Activated CD4-positive, alpha-beta T cell treated with anti-CD3 and anti-CD28 coated beads, Interleukin-2, amount 50 U/mL, for 48 hours (primary cell): ENCODE results near the gene TLCD3B.

Source experiments
- DNase-seq, 2 experiments: peaks; one replicate each; pipeline ENCODE4 v3.0.0-alpha.2; 2020

The TLCD3B gene

GRCh38 chr16:29987371-29988085 lies 43.5 kb downstream of the TLCD3B start:
- no peak for DNase-seq

GRCh38 chr16:29986931-29987330 lies 44.1 kb downstream of the TLCD3B start:
- DNase-seq, result no peak

GRCh38 chr16:29986231-29986630 lies 44.8 kb downstream of the TLCD3B start:
- DNase-seq, result no peak

- DNase-seq, result no peak
Observed at GRCh38 chr16:29985271-29985811, 45.7 kb downstream of the TLCD3B start.

GRCh38 chr16:29984764-29985147 lies 46.3 kb downstream of the TLCD3B start:
- no peak for DNase-seq

GRCh38 chr16:29984137-29984763 lies 46.8 kb downstream of the TLCD3B start:
- DNase-seq, result no peak

GRCh38 chr16:29983420-29984136 lies 47.5 kb downstream of the TLCD3B start:
- DNase-seq, result no peak

GRCh38 chr16:29982560-29983419 lies 48.3 kb downstream of the TLCD3B start:
- no peak for DNase-seq

- no peak for DNase-seq
Observed at GRCh38 chr16:29978564-29979270, 52.4 kb downstream of the TLCD3B start.

GRCh38 chr16:29978081-29978480 lies 53.0 kb downstream of the TLCD3B start:
- DNase-seq, result no peak

GRCh38 chr16:29977063-29977825 lies 53.8 kb downstream of the TLCD3B start:
- DNase-seq, result no peak

GRCh38 chr16:29975811-29976511 lies 55.1 kb downstream of the TLCD3B start:
- no peak for DNase-seq

- no peak for DNase-seq
Observed at GRCh38 chr16:29975134-29975538, 55.9 kb downstream of the TLCD3B start.
